GM19099 (cell line): ENCODE data around the gene SH2D2A.

ENCODE experiments used
- POLR2A ChIP-seq: IDR thresholded peaks from 3 replicates; pipeline ENCODE4 v1.6.1; 2011; ENCODE audit warnings: low read depth; ENCODE audit not compliant: insufficient read length; ENCODE audit errors: extremely low read depth

The SH2D2A gene

GRCh38 chr1:156854634-156855033 is 38.0 kb upstream of the SH2D2A start:
- TF ChIP-seq POLR2A = no peak

GRCh38 chr1:156853761-156854160 is 37.1 kb upstream of the SH2D2A start:
- TF ChIP-seq POLR2A = no peak

- TF ChIP-seq POLR2A = no peak
Observed at GRCh38 chr1:156852418-156852874, 35.8 kb upstream of the SH2D2A start.

- no peak for TF ChIP-seq POLR2A
Observed at GRCh38 chr1:156851779-156852417, 35.2 kb upstream of the SH2D2A start.

- TF ChIP-seq POLR2A = no peak
Observed at GRCh38 chr1:156849151-156849496, 32.5 kb upstream of the SH2D2A start.

GRCh38 chr1:156848461-156849150 is 32.0 kb upstream of the SH2D2A start:
- TF ChIP-seq POLR2A = no peak

- no peak for TF ChIP-seq POLR2A
Observed at GRCh38 chr1:156847591-156848460, 31.2 kb upstream of the SH2D2A start.

- no peak for TF ChIP-seq POLR2A
Observed at GRCh38 chr1:156846643-156847042, 30.0 kb upstream of the SH2D2A start.

GRCh38 chr1:156845953-156846545 is 29.4 kb upstream of the SH2D2A start:
- no peak for TF ChIP-seq POLR2A

- TF ChIP-seq POLR2A = no peak
Observed at GRCh38 chr1:156845055-156845952, 28.7 kb upstream of the SH2D2A start.

GRCh38 chr1:156844638-156845037 is 28.0 kb upstream of the SH2D2A start:
- no peak for TF ChIP-seq POLR2A

- no peak for TF ChIP-seq POLR2A
Observed at GRCh38 chr1:156844102-156844501, 27.5 kb upstream of the SH2D2A start.

- no peak for TF ChIP-seq POLR2A
Observed at GRCh38 chr1:156842618-156843300, 26.1 kb upstream of the SH2D2A start.
